Measurements from ENCODE around the gene SELENON.

Gene SELENON

GRCh38 chr1:25847929-25848328, 47.9 kb downstream of the SELENON start:
- TF ChIP-seq MAX (IDR thresholded peaks at IDR 0.05), result no peak
- no peak for TF ChIP-seq YY1 (IDR thresholded peaks at IDR 0.05; ENCODE audit: low read depth)
- TF ChIP-seq USF1 (IDR thresholded peaks at IDR 0.05), result no peak
- no peak for TF ChIP-seq EGR1 (IDR thresholded peaks at IDR 0.05)
- TF ChIP-seq NFIC (IDR thresholded peaks at IDR 0.05), result no peak
- no peak for TF ChIP-seq CREB1 (IDR thresholded peaks at IDR 0.05; ENCODE audit: low read depth)

GRCh38 chr1:25848531-25848930, 48.5 kb downstream of the SELENON start:
- TF ChIP-seq USF1 (IDR thresholded peaks at IDR 0.05), result no peak
- TF ChIP-seq FOXM1 (IDR thresholded peaks at IDR 0.05; ENCODE audit: borderline replicate concordance, low read depth), result no peak
- TF ChIP-seq ZBTB7A (IDR thresholded peaks at IDR 0.05; ENCODE audit: low read depth), result no peak
- no peak for TF ChIP-seq CEBPB (IDR thresholded peaks at IDR 0.05)
- TF ChIP-seq TAF1 (IDR thresholded peaks at IDR 0.05; ENCODE audit: low read depth), result no peak
- TF ChIP-seq TCF12 (IDR thresholded peaks at IDR 0.05; ENCODE audit: low read depth), result no peak
- TF ChIP-seq EGR1 (IDR thresholded peaks at IDR 0.05), result no peak
- no peak for TF ChIP-seq MAX (IDR thresholded peaks at IDR 0.05)
- no peak for TF ChIP-seq CREB1 (IDR thresholded peaks at IDR 0.05; ENCODE audit: low read depth)
- no peak for TF ChIP-seq YY1 (IDR thresholded peaks at IDR 0.05; ENCODE audit: low read depth)
- TF ChIP-seq TEAD4 (IDR thresholded peaks at IDR 0.05), result no peak
- TF ChIP-seq NFIC (IDR thresholded peaks at IDR 0.05), result no peak
- TF ChIP-seq REST (IDR thresholded peaks at IDR 0.05; ENCODE audit: low read depth), result no peak
- TF ChIP-seq EP300 (IDR thresholded peaks at IDR 0.05; ENCODE audit: borderline replicate concordance), result no peak
- no peak for TF ChIP-seq RAD21 (IDR thresholded peaks at IDR 0.05; ENCODE audit: low read depth)

GRCh38 chr1:25854554-25854953, 54.6 kb downstream of the SELENON start:
- TF ChIP-seq USF1 (IDR thresholded peaks at IDR 0.05) (no peak), TCF12 (IDR thresholded peaks at IDR 0.05; ENCODE audit: low read depth) (no peak), CEBPB (IDR thresholded peaks at IDR 0.05) (no peak), TEAD4 (IDR thresholded peaks at IDR 0.05) (no peak), MAX (IDR thresholded peaks at IDR 0.05) (no peak), EGR1 (IDR thresholded peaks at IDR 0.05) (no peak), REST (IDR thresholded peaks at IDR 0.05; ENCODE audit: low read depth) (no peak), TAF1 (IDR thresholded peaks at IDR 0.05; ENCODE audit: low read depth) (no peak), FOXM1 (IDR thresholded peaks at IDR 0.05; ENCODE audit: borderline replicate concordance, low read depth) (no peak), CREB1 (IDR thresholded peaks at IDR 0.05; ENCODE audit: low read depth) (no peak), RAD21 (IDR thresholded peaks at IDR 0.05; ENCODE audit: low read depth) (no peak), ZBTB7A (IDR thresholded peaks at IDR 0.05; ENCODE audit: low read depth) (no peak), EP300 (IDR thresholded peaks at IDR 0.05; ENCODE audit: borderline replicate concordance) (no peak), NFIC (IDR thresholded peaks at IDR 0.05) (no peak), YY1 (IDR thresholded peaks at IDR 0.05; ENCODE audit: low read depth) (no peak)

- no peak for TF ChIP-seq ZBTB7A (IDR thresholded peaks at IDR 0.05; ENCODE audit: low read depth)
- no peak for TF ChIP-seq TAF1 (IDR thresholded peaks at IDR 0.05; ENCODE audit: low read depth)
- no peak for TF ChIP-seq TCF12 (IDR thresholded peaks at IDR 0.05; ENCODE audit: low read depth)
- TF ChIP-seq TEAD4 (IDR thresholded peaks at IDR 0.05), result no peak
- TF ChIP-seq YY1 (IDR thresholded peaks at IDR 0.05; ENCODE audit: low read depth), result no peak
- TF ChIP-seq CREB1 (IDR thresholded peaks at IDR 0.05; ENCODE audit: low read depth), result no peak
- no peak for TF ChIP-seq REST (IDR thresholded peaks at IDR 0.05; ENCODE audit: low read depth)
- TF ChIP-seq FOXM1 (IDR thresholded peaks at IDR 0.05; ENCODE audit: borderline replicate concordance, low read depth), result no peak
- TF ChIP-seq EGR1 (IDR thresholded peaks at IDR 0.05), result no peak
- no peak for TF ChIP-seq NFIC (IDR thresholded peaks at IDR 0.05)
- no peak for TF ChIP-seq RAD21 (IDR thresholded peaks at IDR 0.05; ENCODE audit: low read depth)
- TF ChIP-seq USF1 (IDR thresholded peaks at IDR 0.05), result no peak
- TF ChIP-seq MAX (IDR thresholded peaks at IDR 0.05), result no peak
- no peak for TF ChIP-seq CEBPB (IDR thresholded peaks at IDR 0.05)
- no peak for TF ChIP-seq EP300 (IDR thresholded peaks at IDR 0.05; ENCODE audit: borderline replicate concordance)
Measured at GRCh38 chr1:25856856-25857255, 56.9 kb downstream of the SELENON start.
